Measurements from ENCODE around the gene ZNF318.
"Not testable (repeated sequence)": the region's sequence is repeated elsewhere in the genome, so short reads cannot be mapped to it uniquely, and the experiment has no call there.

The ZNF318 gene

DNA sequence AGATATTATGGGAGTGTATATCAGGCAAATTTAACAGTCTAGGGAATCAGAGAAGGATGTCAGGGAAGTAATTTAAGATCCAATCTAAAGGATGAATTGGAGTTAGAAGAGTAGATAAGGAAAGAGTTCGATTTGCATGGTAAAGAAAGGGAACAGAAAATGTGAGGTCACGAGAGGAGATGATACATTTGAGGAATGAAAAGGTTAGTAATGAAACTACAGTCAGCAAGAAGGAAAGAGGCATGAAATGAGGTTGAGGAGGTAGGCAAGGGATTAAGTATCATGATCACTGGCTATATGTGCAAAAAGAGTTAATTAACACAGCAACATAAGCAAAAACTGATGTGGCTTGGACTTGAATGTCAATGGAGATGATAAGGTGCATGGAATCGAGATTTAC is 22.4 kb downstream of the ZNF318 start:
- H3K4me3 ChIP-seq (ENCODE audit: insufficient read depth, low read length, poor library complexity, severe bottlenecking) = no peak overlapping the region
- no peak overlapping the region for H3K27ac ChIP-seq (ENCODE audit: low read depth, low read length)
- H2AFZ ChIP-seq (ENCODE audit: low read depth, low read length, severe bottlenecking) = no peak overlapping the region
- peaks cover 33% of the 10 kb centered on the region for H3F3A ChIP-seq (ENCODE audit: insufficient read depth)
- no peak overlapping the region for H3K4me2 ChIP-seq (ENCODE audit: low read depth, low read length, poor library complexity, severe bottlenecking)
- H3K9ac ChIP-seq (ENCODE audit: low read length) = no peak overlapping the region
- peaks cover 90% of the 10 kb centered on the region for H3K79me2 ChIP-seq (ENCODE audit: insufficient read depth, low read length)
- TF ChIP-seq EZH2phosphoT487 (conservative IDR thresholded peaks at IDR 0.05; ENCODE audit: low read length) = no peak
- TF ChIP-seq, protein P1, sequence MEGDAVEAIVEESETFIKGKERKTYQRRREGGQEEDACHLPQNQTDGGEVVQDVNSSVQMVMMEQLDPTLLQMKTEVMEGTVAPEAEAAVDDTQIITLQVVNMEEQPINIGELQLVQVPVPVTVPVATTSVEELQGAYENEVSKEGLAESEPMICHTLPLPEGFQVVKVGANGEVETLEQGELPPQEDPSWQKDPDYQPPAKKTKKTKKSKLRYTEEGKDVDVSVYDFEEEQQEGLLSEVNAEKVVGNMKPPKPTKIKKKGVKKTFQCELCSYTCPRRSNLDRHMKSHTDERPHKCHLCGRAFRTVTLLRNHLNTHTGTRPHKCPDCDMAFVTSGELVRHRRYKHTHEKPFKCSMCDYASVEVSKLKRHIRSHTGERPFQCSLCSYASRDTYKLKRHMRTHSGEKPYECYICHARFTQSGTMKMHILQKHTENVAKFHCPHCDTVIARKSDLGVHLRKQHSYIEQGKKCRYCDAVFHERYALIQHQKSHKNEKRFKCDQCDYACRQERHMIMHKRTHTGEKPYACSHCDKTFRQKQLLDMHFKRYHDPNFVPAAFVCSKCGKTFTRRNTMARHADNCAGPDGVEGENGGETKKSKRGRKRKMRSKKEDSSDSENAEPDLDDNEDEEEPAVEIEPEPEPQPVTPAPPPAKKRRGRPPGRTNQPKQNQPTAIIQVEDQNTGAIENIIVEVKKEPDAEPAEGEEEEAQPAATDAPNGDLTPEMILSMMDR (IDR thresholded peaks at IDR 0.05; ENCODE audit: insufficient read depth, low read length, poor library complexity, severe bottlenecking) = no peak
- no peaks in the 10 kb centered on the region for H3K9me3 ChIP-seq (ENCODE audit: insufficient read depth, low read length)
- no peaks in the 10 kb centered on the region for H3K9me2 ChIP-seq (replicated peaks; ENCODE audit: insufficient read depth, low read length)
- peaks cover 45% of the 10 kb centered on the region for H4K20me1 ChIP-seq (ENCODE audit: low read depth, low read length)
- H3K27me3 ChIP-seq (ENCODE audit: low read length) = no peaks in the 10 kb centered on the region
- peaks cover 80% of the 10 kb centered on the region for H3K36me3 ChIP-seq (ENCODE audit: low read length)

DNA sequence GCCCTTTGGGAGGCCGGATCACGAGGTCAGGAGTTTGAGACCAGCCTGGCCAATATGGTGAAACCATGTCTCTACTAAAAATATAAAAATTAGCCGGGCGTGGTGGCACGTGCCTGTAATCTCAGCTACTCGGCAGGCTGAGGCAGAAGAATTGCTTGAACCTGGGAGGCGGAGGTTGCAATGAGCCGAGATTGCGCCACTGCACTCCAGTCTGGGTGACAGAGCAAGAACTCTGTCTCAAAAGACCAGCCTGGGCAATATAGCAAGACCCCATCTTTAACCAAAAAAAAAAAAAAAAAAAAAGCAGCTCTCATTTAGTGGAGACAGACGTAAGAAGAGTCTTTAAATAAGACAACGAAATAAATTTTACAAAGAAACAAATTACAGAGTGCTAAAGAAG is 23.2 kb downstream of the ZNF318 start:
- peaks cover 31% of the 10 kb centered on the region for H3F3A ChIP-seq (ENCODE audit: insufficient read depth)
- peaks cover 84% of the 10 kb centered on the region for H3K36me3 ChIP-seq (ENCODE audit: low read length)
- H3K27ac ChIP-seq (ENCODE audit: low read depth, low read length); H3K4me3 ChIP-seq (ENCODE audit: insufficient read depth, low read length, poor library complexity, severe bottlenecking); H2AFZ ChIP-seq (ENCODE audit: low read depth, low read length, severe bottlenecking); H3K9me3 ChIP-seq (ENCODE audit: insufficient read depth, low read length); H3K27me3 ChIP-seq (ENCODE audit: low read length); H3K9ac ChIP-seq (ENCODE audit: low read length); H3K4me2 ChIP-seq (ENCODE audit: low read depth, low read length, poor library complexity, severe bottlenecking); H3K9me2 ChIP-seq (replicated peaks; ENCODE audit: insufficient read depth, low read length): not testable (repeated sequence)
- H3K79me2 ChIP-seq (ENCODE audit: insufficient read depth, low read length) = peaks cover 84% of the 10 kb centered on the region
- H4K20me1 ChIP-seq (ENCODE audit: low read depth, low read length) = peaks cover 45% of the 10 kb centered on the region

DNA sequence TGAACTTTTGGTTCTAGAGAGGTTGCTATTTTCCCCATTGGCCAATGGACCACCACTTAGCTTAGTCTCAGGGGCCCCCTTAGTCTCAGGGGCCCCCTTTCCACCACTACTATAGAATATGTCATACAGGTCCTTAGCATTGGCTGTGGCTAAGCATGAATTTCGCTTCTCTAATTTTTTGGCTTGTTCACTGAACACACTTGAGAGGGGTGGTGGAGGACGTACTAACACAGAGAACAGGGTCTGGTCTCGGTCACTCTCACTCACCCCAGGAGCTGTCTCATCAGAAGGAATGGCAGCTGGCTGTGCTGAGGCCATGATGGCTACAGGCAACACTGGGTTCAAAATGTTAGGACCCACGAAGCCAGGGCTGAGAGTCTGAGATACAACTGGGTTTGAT is 30.3 kb downstream of the ZNF318 start:
- Histone ChIP-seq H3K79me2 (ENCODE audit: insufficient read depth, low read length) (peaks cover 14% of the 10 kb centered on the region; the same call in 1 of the 2 replicates), H3K27ac (ENCODE audit: low read depth, low read length) (no peak overlapping the region), H3K36me3 (ENCODE audit: low read length) (peaks cover 72% of the 10 kb centered on the region), H3K27me3 (ENCODE audit: low read length) (no peaks in the 10 kb centered on the region), H3K9me3 (ENCODE audit: insufficient read depth, low read length) (no peaks in the 10 kb centered on the region), H3K9ac (ENCODE audit: low read length) (no peak overlapping the region), H3K4me2 (ENCODE audit: low read depth, low read length, poor library complexity, severe bottlenecking) (no peak overlapping the region), H4K20me1 (ENCODE audit: low read depth, low read length) (peaks cover 15% of the 10 kb centered on the region), H3F3A (ENCODE audit: insufficient read depth) (peaks cover 59% of the 10 kb centered on the region), H3K9me2 (replicated peaks; ENCODE audit: insufficient read depth, low read length) (no peaks in the 10 kb centered on the region), H2AFZ (ENCODE audit: low read depth, low read length, severe bottlenecking) (no peak overlapping the region), H3K4me3 (ENCODE audit: insufficient read depth, low read length, poor library complexity, severe bottlenecking) (no peak overlapping the region)
- TF ChIP-seq, protein P1 (IDR thresholded peaks at IDR 0.05; ENCODE audit: insufficient read depth, low read length, poor library complexity, severe bottlenecking) = no peak
- TF ChIP-seq EZH2phosphoT487 (conservative IDR thresholded peaks at IDR 0.05; ENCODE audit: low read length) = no peak

DNA sequence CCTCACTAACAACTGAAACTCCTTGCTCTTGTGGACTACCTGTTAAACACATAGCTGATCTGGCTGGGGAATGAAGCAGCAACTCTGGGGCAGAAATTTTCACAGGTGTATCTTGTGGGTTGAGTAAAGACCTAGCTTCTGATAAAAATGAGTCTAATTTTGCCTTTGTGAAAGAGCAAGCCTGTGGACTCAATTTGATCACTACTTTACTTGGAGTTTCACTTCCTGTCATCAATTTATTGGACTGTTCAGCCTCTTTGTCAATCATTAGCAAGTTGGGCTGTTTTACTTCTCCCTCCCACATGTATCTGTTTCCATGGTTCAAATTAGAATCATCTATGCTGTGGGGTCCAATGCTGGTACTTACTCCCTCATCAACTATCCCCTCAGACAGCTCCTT is 31.2 kb downstream of the ZNF318 start:
- Histone ChIP-seq H3K9ac (ENCODE audit: low read length) (no peak overlapping the region), H3K9me3 (ENCODE audit: insufficient read depth, low read length) (no peaks in the 10 kb centered on the region), H3K4me3 (ENCODE audit: insufficient read depth, low read length, poor library complexity, severe bottlenecking) (no peak overlapping the region)

More for the DNA sequence above, 31.2 kb downstream of the ZNF318 start:
- Histone ChIP-seq H2AFZ (ENCODE audit: low read depth, low read length, severe bottlenecking) (no peak overlapping the region), H3K79me2 (ENCODE audit: insufficient read depth, low read length) (peaks cover 10% of the 10 kb centered on the region; the same call in 1 of the 2 replicates), H3F3A (ENCODE audit: insufficient read depth) (peaks cover 65% of the 10 kb centered on the region), H3K27me3 (ENCODE audit: low read length) (no peaks in the 10 kb centered on the region), H3K27ac (ENCODE audit: low read depth, low read length) (peak overlapping the region; percentile 2; the same call in 1 of the 2 replicates), H4K20me1 (ENCODE audit: low read depth, low read length) (peaks cover 10% of the 10 kb centered on the region; the same call in 1 of the 2 replicates), H3K9me2 (replicated peaks; ENCODE audit: insufficient read depth, low read length) (no peaks in the 10 kb centered on the region), H3K36me3 (ENCODE audit: low read length) (peaks cover 71% of the 10 kb centered on the region), H3K4me2 (ENCODE audit: low read depth, low read length, poor library complexity, severe bottlenecking) (no peak overlapping the region)
- TF ChIP-seq, protein P1 (IDR thresholded peaks at IDR 0.05; ENCODE audit: insufficient read depth, low read length, poor library complexity, severe bottlenecking) = no peak
- TF ChIP-seq EZH2phosphoT487 (conservative IDR thresholded peaks at IDR 0.05; ENCODE audit: low read length) = no peak
